Renal cortex interstitium (tissue), 11 donors: ENCODE results near the gene CNTRL. TPM values are rescaled to one million over a fixed set of nuclear protein-coding genes. Genes with fewer than 3 reads are reported as not detected.
"Not testable (repeated sequence)": the region's sequence is repeated elsewhere in the genome, so short reads cannot be mapped to it uniquely, and the experiment has no call there.

Experiments used
- DNase-seq, 11 donors: peaks; one replicate each; pipeline ENCODE4 v3.0.0-alpha.2; 2013; ENCODE audit warnings: low read depth in 9 of 11, low spot score in 4 of 11; ENCODE audit errors: extremely low read depth in 1 of 11
- polyA plus RNA-seq, 3 donors: library from polyadenylated mRNA; unstranded; fragments of 120-200 nt; gene quantifications; one replicate each; pipeline ENCODE4 v1.2.1, GENCODE V29; 2013; ENCODE audit not compliant: insufficient read length in 3 of 3

CNTRL gene
- polyA plus RNA-seq, 3 donors, result 31.3 to 39.1 (median 36.5) TPM

- DNase-seq, result peak; percentile 78 to 96 (median 91)
Observed at GRCh38 chr9:121121582-121122087, 46.9 kb downstream of the CNTRL start.

- DNase-seq, result peak in 2 of 11 donors; percentile 1 to 5
Observed at GRCh38 chr9:121122246-121123032, 47.7 kb downstream of the CNTRL start.

GRCh38 chr9:121123816-121124535 lies 49.2 kb downstream of the CNTRL start:
- no peak for DNase-seq

GRCh38 chr9:121125590-121125989 lies 50.8 kb downstream of the CNTRL start:
- no peak for DNase-seq

- not testable (repeated sequence) for DNase-seq
Observed at GRCh38 chr9:121129384-121129783, 54.6 kb downstream of the CNTRL start.

- no peak for DNase-seq
Observed at GRCh38 chr9:121133104-121133816, 58.5 kb downstream of the CNTRL start.

GRCh38 chr9:121135642-121136041 lies 60.9 kb downstream of the CNTRL start:
- no peak for DNase-seq

- DNase-seq, result no peak
Observed at GRCh38 chr9:121138561-121138960, 63.8 kb downstream of the CNTRL start.

GRCh38 chr9:121138973-121139372 lies 64.2 kb downstream of the CNTRL start:
- no peak for DNase-seq

GRCh38 chr9:121140162-121140561 lies 65.4 kb downstream of the CNTRL start:
- DNase-seq, result no peak

- no peak for DNase-seq
Observed at GRCh38 chr9:121141306-121141705, 66.6 kb downstream of the CNTRL start.

- no peak for DNase-seq
Observed at GRCh38 chr9:121141706-121142105, 67.0 kb downstream of the CNTRL start.

GRCh38 chr9:121143771-121144170 lies 69.0 kb downstream of the CNTRL start:
- DNase-seq, result no peak

- DNase-seq, result no peak
Observed at GRCh38 chr9:121144482-121144881, 69.7 kb downstream of the CNTRL start.

GRCh38 chr9:121150188-121150587 lies 75.4 kb downstream of the CNTRL start:
- DNase-seq, result no peak

GRCh38 chr9:121153642-121154041 lies 78.9 kb downstream of the CNTRL start:
- DNase-seq, result no peak

- no peak for DNase-seq
Observed at GRCh38 chr9:121154782-121155181, 80.0 kb downstream of the CNTRL start.

GRCh38 chr9:121156263-121156731 lies 81.5 kb downstream of the CNTRL start:
- DNase-seq, result no peak

- no peak for DNase-seq
Observed at GRCh38 chr9:121157939-121158338, 83.2 kb downstream of the CNTRL start.

- no peak for DNase-seq
Observed at GRCh38 chr9:121160025-121160424, 85.3 kb downstream of the CNTRL start.
